NCI-H2107 treated with DMSO at 0.1 percent for 48 hours (cell line): ENCODE data around the gene MAP7.
"Not testable (repeated sequence)": the region's sequence is repeated elsewhere in the genome, so short reads cannot be mapped to it uniquely, and the experiment has no call there.

ENCODE experiments used
- DNase-seq: peaks from one replicate; lab custom pipeline; 2025; ENCODE audit not compliant: unreplicated experiment; lab: John Stamatoyannopoulos, UW

MAP7 gene

DNA sequence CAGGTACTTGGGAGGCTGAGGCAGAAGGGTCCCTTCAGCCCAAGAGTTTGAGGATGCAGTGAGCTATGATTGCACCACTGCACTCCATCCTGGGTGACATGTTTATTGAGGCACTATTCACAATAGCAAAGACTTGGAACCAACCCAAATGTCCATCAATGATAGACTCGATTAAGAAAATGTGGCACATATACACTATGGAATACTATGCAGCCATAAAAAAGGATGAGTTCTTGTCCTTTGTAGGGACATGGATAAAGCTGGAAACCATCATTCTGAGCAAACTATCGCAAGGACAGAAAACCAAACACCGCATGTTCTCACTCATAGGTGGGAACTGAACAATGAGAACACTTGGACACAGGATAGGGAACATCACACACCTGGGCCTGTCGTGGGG is 149.0 kb downstream of the MAP7 start:
- DNase-seq: not testable (repeated sequence)

DNA sequence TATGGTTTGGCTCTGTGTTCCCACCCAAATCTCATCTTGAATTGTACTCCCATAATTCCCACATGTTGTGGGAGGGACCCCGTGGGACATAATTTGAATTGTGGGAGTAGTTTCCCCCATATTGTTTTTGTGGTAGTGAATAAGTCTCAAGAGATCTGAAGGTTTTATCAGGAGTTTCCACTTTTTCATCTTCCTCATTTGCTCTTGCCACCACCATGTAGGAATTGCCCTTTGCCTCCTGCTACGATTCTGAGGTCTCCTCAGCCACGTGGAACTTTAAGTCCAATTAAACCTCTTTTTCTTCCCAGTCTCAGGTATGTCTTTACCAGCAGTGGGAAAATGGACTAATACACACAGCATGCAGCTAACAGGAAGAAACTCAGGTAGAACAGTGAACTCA is 151.8 kb downstream of the MAP7 start:
- no peak for DNase-seq

DNA sequence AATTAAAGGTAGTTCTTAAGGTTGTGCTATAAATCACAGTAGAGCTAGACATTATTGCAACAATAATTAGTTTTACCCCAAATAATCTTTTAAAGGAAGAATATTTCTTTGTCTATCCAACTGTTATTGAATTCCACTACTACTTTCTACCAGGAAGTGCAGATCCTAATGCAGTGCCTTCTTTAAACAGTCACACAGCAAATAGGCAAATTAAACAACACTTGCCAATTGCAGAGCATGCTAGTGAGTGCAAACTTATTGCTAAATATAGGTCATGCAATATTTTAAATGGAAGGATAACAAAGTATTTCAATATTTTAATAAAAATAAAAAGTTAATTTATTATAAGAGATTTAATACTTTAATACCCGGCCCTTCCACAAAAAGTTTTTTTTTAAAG is 153.3 kb downstream of the MAP7 start:
- DNase-seq: no peak

DNA sequence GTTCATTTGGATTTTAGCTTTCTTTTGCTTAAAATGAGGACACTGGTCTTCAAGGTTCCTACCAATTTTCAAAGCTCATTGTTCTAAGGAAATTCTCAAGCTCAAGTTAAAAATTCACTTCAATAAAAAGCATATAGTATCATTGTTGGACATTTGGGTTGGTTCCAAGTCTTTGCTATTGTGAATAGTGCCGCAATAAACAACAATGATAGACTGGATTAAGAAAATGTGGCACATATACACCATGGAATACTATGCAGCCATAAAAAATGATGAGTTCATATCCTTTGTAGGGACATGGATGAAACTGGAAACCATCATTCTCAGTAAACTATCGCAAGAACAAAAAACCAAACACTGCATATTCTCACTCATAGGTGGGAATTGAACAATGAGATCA is 159.3 kb downstream of the MAP7 start:
- DNase-seq: not testable (repeated sequence)

DNA sequence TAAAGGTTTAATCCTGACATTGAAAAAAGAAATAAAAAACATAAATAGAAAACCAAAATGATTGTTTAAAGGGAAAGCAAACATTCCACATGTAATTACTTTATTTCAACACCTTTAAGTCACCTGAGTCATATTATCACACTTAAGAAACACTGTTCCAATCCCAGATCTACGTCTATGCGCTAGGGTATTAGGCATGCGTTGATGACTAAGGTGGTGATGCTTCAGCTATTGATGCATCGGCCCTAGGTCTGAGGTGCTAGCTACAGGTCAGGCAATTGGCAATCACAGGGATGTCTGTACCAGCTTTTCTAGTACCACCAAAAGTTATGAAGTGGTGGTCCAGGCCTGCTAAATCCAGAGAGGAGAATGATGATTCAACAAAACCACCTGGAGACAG is 162.9 kb downstream of the MAP7 start:
- no peak for DNase-seq

DNA sequence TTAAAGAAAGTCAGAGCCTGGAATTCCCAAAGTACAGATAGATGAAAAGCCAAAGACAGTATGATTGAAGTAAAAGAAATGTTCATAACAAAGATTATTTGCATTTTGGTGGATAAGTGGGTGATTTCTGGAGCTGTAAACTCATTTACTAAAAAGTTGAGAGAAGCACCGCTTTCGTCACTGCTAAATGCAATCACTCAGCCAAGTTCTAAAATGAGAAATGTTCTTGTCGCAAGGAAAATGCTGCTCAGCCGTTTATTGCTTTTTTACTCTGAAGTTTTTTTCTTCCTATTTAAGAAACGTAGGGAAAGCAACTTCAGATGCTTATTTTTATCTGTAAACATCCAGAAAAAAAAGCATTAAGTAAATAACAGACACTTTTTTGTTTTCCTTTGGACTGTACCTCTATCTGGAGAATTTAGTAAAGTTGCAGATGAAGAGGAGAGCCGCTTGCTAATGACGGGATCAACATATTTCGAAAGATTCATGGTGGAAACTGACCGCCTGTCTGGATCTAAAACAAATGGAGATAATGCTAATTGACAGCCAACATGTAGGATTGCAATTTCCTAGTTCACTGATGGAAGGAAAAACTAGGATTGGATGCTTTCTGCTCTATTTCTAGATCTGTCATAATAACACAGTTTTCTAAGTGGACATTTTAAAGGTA is 166.8 kb downstream of the MAP7 start:
- no peak for DNase-seq

DNA sequence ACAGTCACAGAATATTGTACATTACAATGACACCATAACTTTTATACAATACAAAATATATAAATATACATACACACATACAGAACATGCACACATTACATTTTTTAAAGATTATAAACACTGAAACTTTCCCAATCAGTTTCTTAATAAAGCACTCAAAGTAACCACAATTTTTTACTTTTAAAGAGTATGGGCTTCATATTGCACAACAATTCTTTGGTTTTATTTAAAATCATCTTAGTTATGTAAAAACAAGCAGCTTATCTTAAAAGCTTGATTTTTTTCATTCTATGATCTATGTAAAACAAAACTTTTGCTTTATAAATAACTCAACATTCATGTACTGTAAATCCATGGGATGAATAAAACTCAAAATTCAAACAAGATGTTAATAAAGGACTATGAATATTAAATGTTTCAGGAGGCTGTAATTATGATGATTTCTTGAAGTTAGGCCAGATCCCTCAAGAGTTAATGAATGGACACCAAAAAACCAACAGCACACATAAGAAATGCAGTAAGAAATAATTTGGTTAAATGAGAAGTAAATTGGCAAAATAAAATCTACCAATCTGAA is 167.5 kb downstream of the MAP7 start:
- DNase-seq: no peak

DNA sequence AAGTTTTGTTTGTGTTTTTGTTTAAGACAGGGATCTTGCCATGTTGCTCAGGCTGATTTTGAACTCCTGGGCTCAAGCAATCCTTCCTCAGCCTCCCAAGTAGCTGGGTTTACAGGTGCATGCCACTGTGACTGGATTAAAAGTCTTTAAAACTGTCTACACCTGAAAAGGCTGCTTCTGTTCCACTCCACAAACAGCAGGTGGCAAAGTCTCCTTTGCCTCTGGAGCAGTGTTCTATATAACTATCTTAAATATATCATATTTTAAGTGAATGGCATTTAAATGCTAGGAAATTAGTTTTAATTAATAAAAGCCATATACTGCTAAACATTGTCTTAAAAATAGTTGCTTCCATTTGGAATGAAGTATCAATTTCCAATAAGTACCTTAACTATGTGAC is 171.3 kb downstream of the MAP7 start:
- DNase-seq: no peak

DNA sequence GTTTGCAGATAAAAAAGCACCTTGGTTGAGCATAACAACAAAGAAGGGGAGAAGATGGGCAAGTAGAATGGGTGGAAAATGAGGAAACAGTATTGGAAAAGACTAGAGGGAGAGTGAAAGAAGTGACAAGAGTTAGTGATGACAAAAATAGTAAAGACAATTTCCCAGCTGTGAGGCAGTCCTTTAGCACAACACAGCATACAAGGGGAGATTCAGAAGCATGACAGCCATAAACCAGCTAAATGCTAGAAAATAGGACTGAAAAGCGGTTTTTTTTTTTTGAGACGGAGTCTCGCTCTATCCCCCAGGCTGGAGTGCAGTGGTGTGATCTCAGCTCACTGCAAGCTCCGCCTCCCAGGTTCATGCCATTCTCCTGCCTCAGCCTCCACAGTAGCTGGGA is 174.4 kb downstream of the MAP7 start:
- DNase-seq: not testable (repeated sequence)

DNA sequence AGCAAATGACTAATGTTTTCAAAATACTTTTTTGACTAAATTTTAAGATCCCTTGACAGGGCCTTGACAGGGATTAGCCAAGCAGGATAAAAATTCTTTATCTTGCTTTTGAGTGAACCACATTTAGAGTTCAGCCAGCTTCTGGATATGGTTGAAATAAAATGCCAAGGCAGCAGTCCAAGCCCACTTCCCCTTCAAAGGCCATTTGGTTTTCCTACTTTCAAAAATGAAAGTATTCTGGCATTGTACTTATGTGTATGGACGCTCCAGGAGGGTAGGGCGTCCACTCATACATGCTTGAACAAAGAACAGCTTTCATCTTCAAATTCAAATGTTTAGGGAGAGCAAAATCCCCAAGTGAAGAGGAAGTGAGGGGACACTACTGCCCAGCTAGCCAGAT is 178.3 kb downstream of the MAP7 start:
- DNase-seq: no peak

DNA sequence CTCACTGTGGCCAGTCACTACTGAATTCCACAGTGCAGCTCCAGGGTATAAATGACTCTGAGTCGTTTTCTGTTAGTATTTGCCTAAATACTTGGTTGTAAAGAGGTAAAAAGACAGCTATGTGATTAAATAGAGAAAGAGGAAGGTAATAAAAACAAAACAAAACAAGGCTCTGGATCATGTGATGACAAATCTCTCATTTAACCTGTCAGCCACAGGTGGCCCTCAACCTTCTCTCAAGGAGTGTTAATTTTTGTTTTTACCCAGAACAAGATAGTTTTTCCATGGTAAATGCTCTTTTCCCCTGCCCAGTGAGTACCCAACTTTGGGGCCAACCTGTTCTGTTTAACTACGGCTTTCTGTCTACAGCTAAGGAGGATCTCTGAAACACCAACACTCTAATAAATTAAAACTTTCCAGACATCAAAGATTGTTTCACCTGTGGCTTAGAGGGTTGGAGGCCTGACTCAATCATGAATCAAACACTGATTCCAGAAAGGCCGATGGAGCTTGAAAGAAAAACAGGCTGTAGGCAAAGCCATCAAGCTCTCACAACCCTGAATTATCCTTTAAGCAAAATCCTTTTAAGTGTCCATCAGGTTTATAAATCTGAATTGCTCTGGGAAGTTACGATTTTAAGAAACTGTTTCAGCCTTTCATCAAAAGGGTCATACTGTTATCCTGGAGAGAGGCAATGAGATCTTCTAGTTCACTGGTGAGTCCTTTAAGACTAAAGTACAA is 179.1 kb downstream of the MAP7 start:
- no peak for DNase-seq

DNA sequence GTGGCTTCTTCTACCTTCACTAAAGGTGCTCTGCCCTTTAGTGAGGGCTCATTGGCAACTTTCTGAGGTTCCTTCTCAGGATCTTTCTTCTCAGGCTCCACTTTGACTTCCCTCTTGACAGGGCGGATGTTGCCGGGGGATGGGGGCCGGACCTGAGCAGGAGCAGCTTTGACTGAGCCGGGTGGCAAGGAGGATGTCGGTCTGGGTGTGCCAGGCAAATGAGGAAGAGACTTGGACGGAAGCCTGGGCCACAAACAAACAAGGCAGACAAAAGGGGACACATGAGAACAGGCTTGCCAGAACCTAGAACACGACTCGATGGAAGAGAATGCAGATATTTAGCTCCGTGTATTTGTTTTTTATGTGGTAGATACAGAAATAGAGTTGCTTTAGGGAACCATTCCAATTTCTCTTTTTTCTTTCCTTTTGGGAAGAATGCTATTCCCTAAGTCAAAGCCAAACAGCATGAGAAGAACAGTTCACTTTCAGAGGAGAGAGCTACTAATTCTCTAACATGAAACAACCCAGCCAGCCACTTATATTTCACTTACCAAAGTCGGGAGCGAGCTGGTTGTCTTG is 184.4 kb downstream of the MAP7 start:
- DNase-seq: peak; percentile 52

DNA sequence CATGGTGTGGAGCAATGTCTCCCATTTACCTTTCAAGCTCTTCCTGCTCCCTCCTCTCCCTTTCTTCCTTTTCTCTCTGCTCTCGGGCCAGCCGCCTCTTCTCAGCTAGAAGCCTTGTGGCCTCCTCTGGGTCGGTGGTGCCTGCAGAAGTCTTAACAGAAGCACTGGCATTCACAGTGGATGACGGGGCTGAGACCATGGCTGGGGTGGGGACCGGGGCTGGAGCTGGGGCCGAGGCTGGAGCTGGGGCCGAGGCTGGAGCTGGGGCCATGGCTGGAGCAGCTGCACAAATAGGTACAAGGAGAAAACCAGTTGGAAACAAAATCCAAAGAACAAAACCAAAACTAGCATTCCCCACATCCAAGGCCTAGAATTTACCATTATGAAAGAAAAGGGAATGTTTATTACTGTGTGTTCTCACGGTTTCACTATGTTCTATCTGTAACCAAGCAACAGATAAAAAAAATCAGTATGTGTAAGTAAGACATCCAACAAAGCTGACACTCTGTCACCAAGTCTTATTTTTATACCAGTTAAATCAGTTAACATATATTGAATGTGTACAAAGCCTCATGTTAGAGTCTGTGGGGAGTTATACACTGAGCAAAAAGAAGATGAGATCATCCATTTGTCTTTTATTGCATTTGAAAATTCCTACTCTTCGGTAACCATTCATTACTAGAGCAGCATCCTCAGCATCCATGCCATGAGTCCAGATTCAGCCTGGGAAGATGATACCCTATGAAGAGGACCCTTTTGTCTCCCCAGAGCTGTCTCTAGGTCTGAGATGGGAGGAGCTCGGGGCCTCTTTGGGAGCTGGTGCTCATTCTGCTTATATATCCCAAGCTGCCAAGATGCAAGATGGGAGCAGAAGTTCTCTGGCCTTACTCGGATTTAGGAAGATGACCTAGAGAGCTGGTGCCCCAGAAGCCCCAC is 187.5 kb downstream of the MAP7 start:
- no peak for DNase-seq

DNA sequence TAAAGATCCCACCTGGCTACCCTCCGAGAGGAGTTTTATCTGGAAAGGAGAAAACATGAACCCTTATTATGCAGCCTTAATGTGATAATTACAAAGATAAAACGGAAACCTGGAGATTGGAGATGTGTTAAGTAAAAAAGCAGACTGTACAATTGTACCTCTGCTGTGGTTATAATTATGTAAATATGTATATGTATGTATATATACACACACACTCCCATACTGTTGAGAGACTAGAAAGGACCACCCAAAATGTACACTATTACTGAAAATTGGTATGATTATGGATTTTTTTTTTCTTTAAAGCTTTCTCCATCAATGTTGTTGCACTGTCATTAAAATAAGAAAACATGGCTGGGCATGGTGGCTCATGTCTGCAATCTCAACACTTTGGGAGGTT is 188.4 kb downstream of the MAP7 start:
- DNase-seq: no peak

DNA sequence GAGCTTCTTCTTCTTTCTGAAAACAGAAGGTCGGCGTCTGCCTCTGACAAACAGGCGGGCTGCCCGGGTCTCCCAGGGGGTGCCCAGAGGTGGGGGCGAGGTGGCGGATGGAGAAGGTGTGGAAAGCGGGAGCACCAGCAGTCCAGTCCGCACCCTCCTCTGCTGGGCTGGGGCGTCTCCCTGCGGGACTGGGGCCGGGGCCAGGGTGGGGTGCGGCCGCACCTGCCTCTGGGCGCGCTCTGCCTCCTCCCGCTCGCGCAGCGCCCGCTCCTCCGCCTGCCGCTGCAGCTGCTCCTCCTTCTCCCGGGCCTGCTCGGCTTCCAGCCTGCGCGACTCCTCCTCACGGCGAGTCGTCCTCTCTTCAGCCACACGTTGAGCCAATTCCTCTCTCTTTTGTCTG is 189.4 kb downstream of the MAP7 start:
- no peak for DNase-seq

DNA sequence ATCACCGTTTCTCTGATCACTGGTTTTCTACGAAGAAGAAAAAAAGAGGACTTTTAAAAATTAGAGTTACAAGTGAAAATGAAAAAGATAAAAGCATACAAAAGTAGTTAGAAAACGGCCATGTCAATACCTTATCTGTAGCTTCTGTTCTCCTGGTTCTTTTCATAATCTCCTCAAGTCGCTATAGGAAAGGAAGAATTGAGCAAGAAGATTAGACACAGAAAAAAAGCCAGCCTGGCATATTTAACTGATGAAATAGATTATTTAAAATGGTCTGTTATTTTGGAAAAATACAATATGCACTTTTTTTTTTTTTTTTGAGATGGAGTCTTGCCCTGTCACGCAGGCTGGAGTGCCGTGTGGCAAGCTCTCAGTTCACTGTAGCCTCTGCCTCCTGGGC is 190.4 kb downstream of the MAP7 start:
- no peak for DNase-seq

DNA sequence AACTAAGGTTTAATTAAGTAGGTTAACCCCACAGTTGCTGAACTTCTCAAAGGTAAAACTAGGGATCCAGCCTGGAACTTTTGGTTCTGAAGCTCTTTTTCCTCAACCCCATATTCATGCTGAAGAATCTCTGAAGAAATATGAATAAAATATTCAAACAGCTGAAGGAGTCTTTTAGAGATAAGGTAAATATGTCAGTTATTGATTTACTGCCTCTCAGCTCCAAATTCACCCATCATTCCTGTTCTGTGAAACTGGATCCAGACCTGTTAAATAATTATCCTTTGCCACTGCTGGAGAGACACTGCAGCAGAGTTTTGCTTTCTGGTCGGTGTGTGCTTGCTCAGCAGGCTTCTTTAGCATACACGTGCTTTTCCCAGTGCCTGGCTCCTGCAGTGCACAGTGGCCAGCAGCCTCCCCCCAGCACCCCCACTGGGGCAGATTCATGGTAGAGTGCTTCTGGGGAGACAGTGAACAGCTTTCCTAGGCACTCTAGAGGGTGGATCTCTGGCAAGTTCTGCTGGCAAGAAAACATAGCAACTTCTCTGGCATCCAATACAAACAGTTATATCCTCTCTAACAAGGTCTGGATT is 198.6 kb downstream of the MAP7 start:
- DNase-seq: peak; percentile 49

DNA sequence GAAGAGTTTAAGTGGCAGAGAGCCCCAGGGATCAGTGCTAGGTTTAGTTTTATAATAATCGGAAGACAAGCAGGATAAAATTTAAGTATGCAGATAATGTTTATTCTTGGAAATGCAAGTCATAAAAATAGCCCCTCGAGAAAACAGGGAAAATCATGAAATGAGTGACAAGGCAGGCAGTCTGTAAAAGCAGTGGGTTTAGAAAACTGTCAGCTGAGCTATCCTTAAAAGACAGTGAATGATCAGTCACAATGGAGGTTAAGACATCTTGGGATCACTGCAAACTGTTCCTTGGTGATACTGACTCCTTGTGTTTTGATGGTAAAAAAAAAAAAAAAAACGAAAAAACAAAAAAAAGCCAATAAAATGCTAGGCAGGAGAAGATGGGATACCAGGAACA is 199.3 kb downstream of the MAP7 start:
- no peak for DNase-seq

DNA sequence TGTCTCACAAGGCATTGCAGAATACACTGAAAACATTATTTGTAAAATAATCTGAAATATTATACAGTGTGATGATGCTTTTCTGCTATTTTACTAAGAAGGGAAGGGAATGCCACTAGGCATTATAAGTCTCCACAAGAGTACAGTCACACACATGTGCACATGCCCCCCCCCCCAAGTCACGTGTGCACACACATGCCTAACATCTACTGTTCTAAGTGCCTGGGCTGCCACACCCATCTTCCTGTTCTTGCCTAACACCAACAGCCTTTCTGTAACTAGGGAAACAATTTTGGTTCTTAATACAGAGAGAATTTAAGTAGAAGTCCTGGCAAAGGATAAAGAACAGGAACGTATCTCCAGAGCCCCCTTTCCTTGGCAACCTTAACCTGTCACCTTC is 202.4 kb downstream of the MAP7 start:
- DNase-seq: no peak

DNA sequence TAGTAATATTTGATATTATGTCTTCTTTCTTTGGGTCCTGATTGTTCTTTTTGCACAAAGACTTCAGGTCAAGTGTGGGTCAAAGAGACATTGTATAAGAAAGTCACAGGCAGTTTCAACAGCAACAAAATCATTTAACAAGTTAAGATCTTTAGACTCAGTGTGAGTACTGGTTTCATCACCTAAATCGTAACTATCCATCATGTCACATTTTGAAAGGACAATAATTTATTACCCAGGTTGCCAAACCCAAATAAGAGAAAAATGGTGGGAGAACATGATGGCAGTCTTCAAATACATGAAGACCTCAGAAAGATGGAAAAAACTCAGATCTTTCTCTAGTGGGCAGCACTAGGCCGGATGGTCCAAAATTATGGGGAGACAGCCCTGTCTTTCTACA is 205.1 kb downstream of the MAP7 start:
- DNase-seq: no peak

DNA sequence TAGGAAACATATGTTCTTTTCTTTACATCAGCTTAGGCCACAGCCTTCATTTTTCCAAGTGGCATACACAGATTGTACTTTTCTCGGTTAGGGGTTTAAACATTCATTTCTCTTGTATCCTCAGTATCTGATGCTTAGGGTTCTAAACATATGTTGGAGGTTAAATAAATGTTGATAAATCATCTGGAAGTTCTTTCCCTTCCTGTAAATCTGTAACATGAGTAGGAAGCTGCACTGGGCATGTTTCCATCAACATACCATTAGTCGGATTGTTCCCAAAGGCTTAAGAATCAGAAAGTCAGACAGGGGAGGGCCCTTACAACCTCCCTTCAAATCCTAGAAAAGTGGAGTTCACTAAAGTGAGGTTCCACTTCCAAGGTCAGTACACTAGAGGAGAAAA is 205.8 kb downstream of the MAP7 start:
- no peak for DNase-seq
